Right cardiac atrium (tissue), 5 donors: ENCODE data around the gene TMC4. TPM values are rescaled to one million over a fixed set of nuclear protein-coding genes. Genes with fewer than 3 reads are reported as not detected.

Experiments used
- ATAC-seq, 2 donors: fragments of 200-7000 bp; cut with Tn5 transposase; one replicate each; pipeline versions ENCODE4 v1.8.0 to v1.9.1; 2020; ENCODE audit warnings: moderate library complexity in 2 of 2, mild to moderate bottlenecking in 1 of 2
- DNase-seq, 3 donors: peaks; one replicate each; pipeline ENCODE4 v3.0.0-alpha.2; 2020
- H3K27ac ChIP-seq: one replicate; pipeline ENCODE4 v1.5.1; 2013; ENCODE audit warnings: mild to moderate bottlenecking, low read length, control low read depth, moderate library complexity
- H3K27me3 ChIP-seq: one replicate; pipeline ENCODE4 v1.6.1; 2013; ENCODE audit not compliant: control insufficient read depth, insufficient read depth
- H3K4me1 ChIP-seq: one replicate; pipeline ENCODE4 v1.6.1; 2013; ENCODE audit warnings: low read length; ENCODE audit not compliant: control insufficient read depth, insufficient read depth
- H3K4me3 ChIP-seq: one replicate; pipeline ENCODE4 v1.5.1; 2013; ENCODE audit warnings: low read length, control low read depth
- H3K9me3 ChIP-seq: one replicate; pipeline ENCODE4 v1.6.1; 2013; ENCODE audit warnings: low read length; ENCODE audit not compliant: control insufficient read depth
- WGBS: extraction: QIAGEN DNeasy Blood & Tissue Kit; methylation state at CpG from one replicate; pipeline ENCODE4 v1.1.7; 2013; 5-methylcytosine and 5-hydroxymethylcytosine counted together
- intact Hi-C, 4 donors: fragments of 100-400 bp; cut with DNase I; formaldehyde crosslinking; loops; one replicate each; pipeline versions ENCODE4 v1.11.0 to v1.14.0; 2022 to 2023
- polyA plus RNA-seq: library from polyadenylated mRNA; stranded (reverse); fragments of 200-250 nt; gene quantifications from one replicate; pipeline ENCODE4 v1.2.3, GENCODE V29; 2013
- total RNA-seq, 4 donors: library from RNA; stranded (reverse); fragmentation: NEBNext Ultra II Directional; extraction: Animal tissue kit (Norgen Biotek cat#: 25700); gene quantifications; one replicate each; pipeline ENCODE4 v1.2.1, GENCODE V29; 2021
- donor health status: healthy with polysubstance abuse.
- donor health status: DM: no; HTN: yes; CAD: no.
- donor health status: DM: no; HTN: no; CAD: no.
- donor health status: DM: no; HTN: yes; CAD: no; lungs with severe emphysema.
- donor health status: DM: yes; HTN: yes; CAD: no.

Gene TMC4
- total and polyA plus RNA-seq, 5 donors, result 1.0 to 3.8 (median 2.3) TPM

GRCh38 chr19:54162241-54162805, 10.6 kb downstream of the TMC4 start:
- H3K4me3 ChIP-seq, result peak overlapping the region; percentile 31

GRCh38 chr19:54160854-54161253, 12.1 kb downstream of the TMC4 start:
- ATAC-seq (no peak), DNase-seq (peak in 1 of 3 donors; percentile 46)
- Histone ChIP-seq H3K27ac (no peak overlapping the region), H3K9me3 (no peaks in the 10 kb centered on the region), H3K4me1 (peaks cover 8% of the 10 kb centered on the region), H3K27me3 (no peaks in the 10 kb centered on the region), H3K4me3 (no peak overlapping the region)
- intact Hi-C loops, result loop anchor here in 1 of 4 donors (10.0 kb wide), 1 partner anchor 74 kb away; no protein-coding TSS in a partner anchor
- WGBS, result 46% methylated on average over 13 of the region's 13 CpGs

More at GRCh38 chr19:54162241-54162805, 10.6 kb downstream of the TMC4 start:
- Histone ChIP-seq H3K4me1 (peaks cover 8% of the 10 kb centered on the region), H3K27ac (no peak overlapping the region), H3K9me3 (no peaks in the 10 kb centered on the region), H3K27me3 (no peaks in the 10 kb centered on the region)
- intact Hi-C loops, result loop anchor here in 1 of 4 donors (10.0 kb wide), 1 partner anchor 72 kb away; no protein-coding TSS in a partner anchor
- 4% methylated on average over 35 of the region's 35 CpGs for WGBS
- ATAC-seq (peak; percentile 42 to 58), DNase-seq (peak; percentile 90 to 95 (median 94))

DNA sequence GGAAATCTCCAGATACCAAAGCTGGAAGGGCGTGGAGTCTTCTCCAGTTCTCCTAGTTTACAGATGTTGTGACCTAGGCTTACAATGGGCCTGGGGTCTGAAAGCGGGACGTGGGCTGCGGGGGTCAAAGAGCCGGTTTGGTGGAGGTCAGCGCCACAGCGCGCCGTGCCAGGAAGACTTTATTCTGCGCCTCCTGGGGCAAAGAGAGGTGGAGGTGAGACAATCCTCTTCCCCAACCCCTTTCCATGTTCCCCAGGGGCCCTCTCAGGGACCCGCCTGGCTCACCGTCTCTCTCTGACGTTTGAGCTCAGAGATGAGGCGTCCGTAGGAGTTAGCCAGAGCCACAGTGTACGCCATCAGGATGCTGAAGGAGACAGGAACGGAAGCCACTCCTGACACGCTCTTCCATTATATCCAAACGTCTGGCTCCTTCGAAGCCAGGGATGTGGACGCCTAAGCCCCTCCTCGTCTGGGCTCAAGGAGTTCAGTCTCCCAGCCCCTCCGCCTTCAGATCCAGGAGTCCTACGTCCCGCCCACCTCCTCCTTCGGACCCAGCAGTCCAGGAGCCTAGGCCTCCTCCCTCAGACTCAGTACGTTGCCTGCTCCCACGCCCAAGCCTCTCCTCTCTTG, 12.7 kb downstream of the TMC4 start:
- intact Hi-C loops, result loop anchor here in 1 of 4 donors (10.0 kb wide), 1 partner anchor 75 kb away; no protein-coding TSS in a partner anchor
- Histone ChIP-seq H3K4me1 (peaks cover 8% of the 10 kb centered on the region), H3K9me3 (no peaks in the 10 kb centered on the region), H3K27ac (peak overlapping the region; percentile 48), H3K4me3 (peak overlapping the region; percentile 46), H3K27me3 (no peaks in the 10 kb centered on the region)
- DNase-seq (peak in 1 of 3 donors; percentile 56), ATAC-seq (no peak)
- 2% methylated on average over 28 of the region's 28 CpGs for WGBS

- Histone ChIP-seq H3K4me1 (peaks cover 8% of the 10 kb centered on the region), H3K27me3 (no peaks in the 10 kb centered on the region), H3K9me3 (no peaks in the 10 kb centered on the region), H3K4me3 (peak within 1 kb of the TSS; percentile 56), H3K27ac (peak within 1 kb of the TSS; percentile 97)
- WGBS, result under 1% methylated on average over 72 of the region's 72 CpGs
- ATAC-seq (peak; percentile 96), DNase-seq (peak; percentile 99 to 100 (median 100))
- intact Hi-C loops, result loop anchor here in 1 of 4 donors (10.0 kb wide), 1 partner anchor 75 kb away; no protein-coding TSS in a partner anchor
These were observed 13.4 kb downstream of the TMC4 start, which contains the start of gene LENG1 for GRCh38 chr19:54159352-54160181. Gene LENG1, minus strand, starts transcription at chr19:54159721. Its CDS starts 26 bp downstream, at chr19:54159695.

DNA sequence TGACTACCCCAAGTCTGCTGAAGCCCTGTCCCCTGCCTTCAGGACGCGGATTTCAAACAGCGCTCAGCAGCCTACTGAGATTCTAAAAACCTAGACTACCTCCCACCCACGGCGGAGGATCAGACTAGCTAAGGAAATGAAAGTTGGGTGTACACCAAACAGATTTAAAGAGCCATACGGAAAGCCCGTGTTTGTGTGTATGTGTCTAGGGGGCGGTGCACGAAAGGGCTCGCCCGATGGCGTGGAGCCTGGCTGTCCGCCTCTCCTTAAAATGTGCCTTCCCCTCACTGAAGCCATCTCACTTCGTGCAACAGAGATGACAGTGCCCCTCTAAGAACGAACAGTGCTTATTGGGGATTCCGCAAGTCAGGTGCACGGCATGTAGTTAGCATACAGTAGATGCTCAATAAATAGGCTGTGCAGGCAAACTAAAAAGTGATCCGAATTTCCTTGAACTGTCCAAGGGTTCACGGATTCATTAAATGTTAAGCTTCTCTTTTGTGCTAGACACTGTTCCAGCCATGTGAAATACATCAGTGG, 14.1 kb downstream of the TMC4 start:
- intact Hi-C loops, result no loop called here
- ATAC-seq, result no peak
- Histone ChIP-seq H3K9me3 (no peaks in the 10 kb centered on the region), H3K27me3 (no peaks in the 10 kb centered on the region), H3K27ac (peak overlapping the region; percentile 97), H3K4me1 (peaks cover 8% of the 10 kb centered on the region), H3K4me3 (peak overlapping the region; percentile 56)
- 11% methylated on average over 19 of the region's 19 CpGs for WGBS
- peak in 2 of 3 donors; percentile 47 to 48 for DNase-seq

- no peak overlapping the region for H3K27ac ChIP-seq
- H3K9me3 ChIP-seq, result no peaks in the 10 kb centered on the region
- H3K4me1 ChIP-seq, result peaks cover 8% of the 10 kb centered on the region
- DNase-seq (peak in 1 of 3 donors; percentile 7), ATAC-seq (no peak)
- intact Hi-C loops, result no loop called here
- H3K4me3 ChIP-seq, result no peak overlapping the region
- WGBS, result 94% methylated on average over 3 of the region's 3 CpGs
- no peaks in the 10 kb centered on the region for H3K27me3 ChIP-seq
These were observed 16.0 kb downstream of the TMC4 start for GRCh38 chr19:54156953-54157352.

GRCh38 chr19:54156490-54156889, 16.5 kb downstream of the TMC4 start:
- Histone ChIP-seq H3K4me1 (peaks cover 8% of the 10 kb centered on the region), H3K27me3 (no peaks in the 10 kb centered on the region), H3K27ac (no peak overlapping the region), H3K9me3 (no peaks in the 10 kb centered on the region), H3K4me3 (no peak overlapping the region)
- DNase-seq (peak in 1 of 3 donors; percentile 32), ATAC-seq (no peak)
- intact Hi-C loops, result no loop called here
- 78% methylated on average over 11 of the region's 11 CpGs for WGBS

GRCh38 chr19:54155694-54156093, 17.3 kb downstream of the TMC4 start:
- intact Hi-C loops, result no loop called here
- Histone ChIP-seq H3K27ac (no peak overlapping the region), H3K4me1 (peaks cover 8% of the 10 kb centered on the region), H3K4me3 (no peak overlapping the region), H3K9me3 (no peaks in the 10 kb centered on the region), H3K27me3 (no peaks in the 10 kb centered on the region)
- 66% methylated on average over 19 of the region's 19 CpGs for WGBS
- DNase-seq (peak in 2 of 3 donors; percentile 59 to 72), ATAC-seq (no peak)

- Histone ChIP-seq H3K27me3 (no peaks in the 10 kb centered on the region), H3K9me3 (no peaks in the 10 kb centered on the region), H3K4me1 (peaks cover 8% of the 10 kb centered on the region), H3K27ac (no peak overlapping the region), H3K4me3 (no peak overlapping the region)
- WGBS, result 62% methylated on average over 18 of the region's 18 CpGs
- ATAC-seq (no peak), DNase-seq (peak in 1 of 3 donors; percentile 59)
- intact Hi-C loops, result no loop called here
These were observed 18.2 kb downstream of the TMC4 start for GRCh38 chr19:54154603-54155345.

- Histone ChIP-seq H3K27me3 (no peaks in the 10 kb centered on the region), H3K9me3 (no peaks in the 10 kb centered on the region), H3K27ac (no peak overlapping the region), H3K4me3 (no peak overlapping the region), H3K4me1 (peaks cover 6% of the 10 kb centered on the region)
- intact Hi-C loops, result no loop called here
- ATAC-seq (no peak), DNase-seq (peak in 2 of 3 donors; percentile 56 to 69)
- WGBS, result 84% methylated on average over 10 of the region's 10 CpGs
These were observed 19.1 kb downstream of the TMC4 start for GRCh38 chr19:54153731-54154326.
